RPMI7951 (cell line): ENCODE measurements around the gene WDR72. TPM values are rescaled to one million over a fixed set of nuclear protein-coding genes. Genes with fewer than 3 reads are reported as not detected.

ENCODE experiments used
- total RNA-seq: library from RNA; depleted of rRNA; stranded (reverse); fragments of >200 nt; shearing (Covaris generic); gene quantifications from 2 replicates; pipeline ENCODE4 v1.2.3, GENCODE V29; 2014; rRNA removed

The WDR72 gene
- total RNA-seq, 1 experiment from 2014 or later, result not detected

Other genes starting within 250 kb of the WDR72 start
- gene UNC13C, start 218.8 kb upstream of the WDR72 start, total RNA-seq, result not detected in 2 replicates